GM15510 (cell line): Measurements from ENCODE around the gene PRKCH.

Source experiments
- POLR2A ChIP-seq: IDR thresholded peaks from 3 replicates; pipeline ENCODE4 v1.6.1; 2011; ENCODE audit warnings: borderline replicate concordance; ENCODE audit not compliant: insufficient read length; ENCODE audit errors: extremely low read depth

The PRKCH gene

GRCh38 chr14:61470961-61471293 is 149.5 kb downstream of the PRKCH start:
- no peak for TF ChIP-seq POLR2A

GRCh38 chr14:61471297-61472005 is 150.1 kb downstream of the PRKCH start:
- TF ChIP-seq POLR2A = no peak

GRCh38 chr14:61472011-61472672 is 150.8 kb downstream of the PRKCH start:
- no peak for TF ChIP-seq POLR2A

- TF ChIP-seq POLR2A = no peak
These were observed 151.5 kb downstream of the PRKCH start for GRCh38 chr14:61472801-61473376.

DNA sequence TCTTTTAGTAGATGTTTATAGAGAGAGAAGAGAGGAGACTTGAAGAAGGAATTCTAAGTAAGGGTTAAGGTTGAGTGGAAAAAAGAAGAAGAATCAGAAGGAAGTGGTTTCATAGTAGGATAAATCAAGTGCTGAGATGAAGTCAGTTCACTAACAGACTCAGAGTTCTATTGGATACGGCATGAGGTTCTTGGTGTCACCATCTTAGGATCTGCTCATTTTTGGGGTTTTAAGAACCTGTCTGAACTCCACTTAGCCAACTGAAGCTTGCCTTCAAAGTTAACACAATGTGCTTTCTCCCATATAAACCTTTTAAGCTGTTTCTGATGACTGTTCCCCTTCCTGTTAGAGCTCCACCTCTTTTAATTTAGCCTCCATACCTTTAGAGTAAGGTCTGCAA is 152.6 kb downstream of the PRKCH start:
- TF ChIP-seq POLR2A = no peak

DNA sequence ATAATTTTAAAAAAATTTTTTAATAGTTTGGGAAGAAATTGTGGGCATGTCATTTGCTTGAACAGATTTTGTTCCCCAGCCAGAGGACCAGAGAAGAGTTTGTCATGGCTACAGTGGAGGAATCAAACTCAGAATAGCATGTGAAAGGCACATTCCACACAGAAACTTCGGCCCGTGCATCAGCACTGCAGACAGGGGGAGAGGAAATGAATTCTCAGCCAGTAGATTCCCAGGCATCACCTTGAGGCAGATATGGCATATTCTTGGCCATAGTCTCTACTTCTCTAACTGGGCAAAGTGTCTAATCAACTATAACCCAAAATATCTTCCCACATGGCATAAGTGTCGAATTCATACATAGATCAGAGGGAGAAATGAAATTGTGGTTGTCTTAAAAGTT is 153.3 kb downstream of the PRKCH start:
- TF ChIP-seq POLR2A = no peak

DNA sequence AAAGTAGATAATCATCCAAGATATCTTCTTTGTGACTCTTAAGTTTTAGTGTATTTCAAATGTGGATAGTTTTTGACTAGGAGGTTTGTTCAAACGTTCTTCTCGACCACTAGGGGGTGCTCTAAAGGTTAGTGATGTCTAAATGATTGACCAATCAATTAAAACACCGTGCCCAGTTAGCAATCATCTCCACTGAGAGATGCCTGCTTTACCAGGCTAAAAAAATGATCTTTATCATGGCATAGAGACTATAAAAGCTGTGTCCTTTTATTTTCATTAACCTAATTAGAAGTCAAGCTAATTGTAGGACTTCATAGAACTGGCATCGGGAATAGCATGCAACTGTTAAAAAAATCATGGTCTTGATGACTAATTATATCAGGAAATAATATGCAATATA is 153.9 kb downstream of the PRKCH start:
- TF ChIP-seq POLR2A = no peak

GRCh38 chr14:61476105-61476753 is 154.8 kb downstream of the PRKCH start:
- no peak for TF ChIP-seq POLR2A

DNA sequence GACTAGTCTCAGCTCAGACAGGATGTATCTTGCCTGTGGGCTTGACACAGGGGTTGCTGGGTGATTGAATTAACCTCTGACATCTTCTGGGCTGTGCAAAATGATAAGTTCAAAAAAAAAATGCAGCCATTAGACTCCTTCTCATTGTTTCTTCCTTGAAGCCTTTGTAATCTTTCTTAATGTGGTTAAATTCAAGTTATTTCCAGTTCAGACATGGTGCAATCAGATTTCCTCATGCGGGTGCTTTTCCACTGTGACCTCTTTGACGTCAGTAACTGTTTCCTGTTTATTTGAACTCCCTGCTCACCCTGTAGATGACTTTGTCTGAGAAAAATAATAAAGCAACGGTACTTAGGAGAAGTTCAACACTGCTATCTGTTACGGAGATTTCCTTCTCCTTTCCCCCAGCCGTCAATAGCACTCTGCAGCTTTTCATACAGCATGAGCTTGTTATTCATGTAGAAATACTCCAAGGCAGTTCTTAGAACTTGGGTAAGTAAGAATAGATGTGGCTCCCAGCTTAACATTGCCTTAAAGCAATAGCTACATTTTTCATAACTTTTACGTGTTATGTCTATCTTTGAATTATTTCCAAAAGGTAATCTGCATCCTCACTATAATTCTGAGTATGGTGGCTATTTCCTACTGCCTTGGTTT is 155.5 kb downstream of the PRKCH start:
- TF ChIP-seq POLR2A = no peak

- TF ChIP-seq POLR2A = no peak
These were observed 156.5 kb downstream of the PRKCH start for GRCh38 chr14:61477712-61478462.

GRCh38 chr14:61478971-61479473 is 157.6 kb downstream of the PRKCH start:
- no peak for TF ChIP-seq POLR2A

GRCh38 chr14:61479746-61480502 is 158.5 kb downstream of the PRKCH start:
- no peak for TF ChIP-seq POLR2A

DNA sequence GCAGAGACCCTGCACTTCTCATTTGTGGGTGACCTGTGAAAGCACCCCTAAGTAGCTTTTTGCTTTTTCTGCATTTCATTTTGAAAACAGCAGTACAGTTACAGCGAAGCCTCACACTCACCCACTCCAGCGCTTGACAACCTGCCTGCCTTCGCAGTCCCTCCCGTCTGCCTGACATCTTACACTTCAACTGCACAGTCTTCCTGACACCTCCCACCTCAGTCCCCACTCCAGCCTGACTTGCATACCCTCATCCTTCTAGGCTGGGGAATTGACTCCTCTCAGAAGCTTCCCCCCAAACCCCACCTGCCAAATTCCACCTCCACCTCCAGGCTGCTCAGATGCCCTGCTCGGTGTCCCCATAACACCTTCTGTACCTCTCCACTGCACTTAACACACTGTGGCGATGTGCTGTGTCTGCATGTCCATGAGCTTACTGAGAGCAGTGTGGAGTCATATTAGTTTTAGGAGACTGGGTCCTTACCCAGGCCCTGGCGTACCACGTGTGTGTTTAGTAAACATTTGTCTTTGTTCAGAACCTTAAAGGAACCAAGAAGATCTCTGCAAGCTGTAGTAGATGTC is 159.4 kb downstream of the PRKCH start:
- no peak for TF ChIP-seq POLR2A
